Lower leg skin (tissue), 4 donors: Measurements from ENCODE around the gene SLC51B. TPM values are rescaled to one million over a fixed set of nuclear protein-coding genes. Genes with fewer than 3 reads are reported as not detected.
"Not testable (repeated sequence)": the region's sequence is repeated elsewhere in the genome, so short reads cannot be mapped to it uniquely, and the experiment has no call there.

Experiments
- DNase-seq, 2 donors: peaks; one replicate each; pipeline ENCODE4 v3.0.0-alpha.2; 2019; ENCODE audit warnings: low spot score in 2 of 2
- H3K4me3 ChIP-seq: fragments of 200-600 bp; sonication (generic); 2 replicates; pipeline ENCODE4 v1.5.1; 2017; ENCODE audit warnings: mild to moderate bottlenecking, low read depth; ENCODE audit not compliant: poor library complexity, severe bottlenecking
- POLR2A ChIP-seq, 2 donors: fragments of 450-650 bp; IDR thresholded peaks; one replicate each; pipeline ENCODE4 v1.6.1; 2016 to 2017; ENCODE audit warnings: antibody characterized with exemption in 2 of 2, mild to moderate bottlenecking in 1 of 2, moderate library complexity in 1 of 2
- WGBS, 2 donors: methylation state at CpG; one replicate each; pipeline ENCODE4 v1.1.5; 2018; 5-methylcytosine and 5-hydroxymethylcytosine counted together
- intact Hi-C: fragments of 100-400 bp; cut with DNase I; formaldehyde crosslinking; loops from one replicate; pipeline ENCODE4 v1.15.0; 2023; ENCODE audit warnings: low total_unique reads
- total RNA-seq, 4 donors: library from RNA; depleted of rRNA; stranded (reverse); fragments of >200 nt; gene quantifications; one replicate each; pipeline ENCODE4 v1.1.0, GENCODE V29; 2016
- TF ChIP-seq, protein P1 (sequence below), 3 donors: fragments of 450-650 bp; IDR thresholded peaks; one replicate each; pipeline ENCODE4 v1.5.1; 2016; ENCODE audit warnings: antibody characterized with exemption in 3 of 3, mild to moderate bottlenecking in 3 of 3, moderate library complexity in 2 of 3

The SLC51B gene
- total RNA-seq, 4 donors from 2014 or later = 0.65 TPM; not detected in 3

DNA sequence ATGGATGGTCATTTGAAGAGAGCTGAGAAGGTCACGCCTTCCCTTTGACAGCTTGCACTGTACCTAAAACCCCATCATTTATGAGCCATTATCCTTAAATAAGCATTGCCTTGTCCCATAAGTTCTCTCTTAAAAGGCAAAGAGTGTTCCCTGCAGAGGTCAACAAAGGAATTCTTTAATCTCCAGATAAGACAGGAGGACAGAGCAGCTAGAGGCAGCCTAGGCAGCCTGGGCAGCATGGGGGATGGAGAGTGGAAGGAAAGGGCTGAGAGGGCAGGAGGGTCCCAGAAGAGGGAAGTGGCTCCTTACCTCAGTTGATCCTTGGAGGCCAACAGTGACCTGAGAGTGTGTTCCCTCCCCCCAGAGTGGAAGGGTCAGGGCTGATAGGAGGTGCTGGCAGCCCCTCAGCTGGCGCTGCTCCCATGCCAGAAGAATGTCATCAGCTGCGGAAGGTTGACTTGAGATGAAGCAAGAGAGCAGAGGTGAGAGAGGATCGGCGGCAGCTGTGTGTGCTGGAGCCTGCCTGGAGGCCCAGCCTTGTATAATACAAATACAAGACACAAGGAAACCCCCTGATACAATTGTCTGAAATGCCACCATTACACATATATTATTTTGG lies 44.1 kb downstream of the SLC51B start:
- TF ChIP-seq, protein P1, sequence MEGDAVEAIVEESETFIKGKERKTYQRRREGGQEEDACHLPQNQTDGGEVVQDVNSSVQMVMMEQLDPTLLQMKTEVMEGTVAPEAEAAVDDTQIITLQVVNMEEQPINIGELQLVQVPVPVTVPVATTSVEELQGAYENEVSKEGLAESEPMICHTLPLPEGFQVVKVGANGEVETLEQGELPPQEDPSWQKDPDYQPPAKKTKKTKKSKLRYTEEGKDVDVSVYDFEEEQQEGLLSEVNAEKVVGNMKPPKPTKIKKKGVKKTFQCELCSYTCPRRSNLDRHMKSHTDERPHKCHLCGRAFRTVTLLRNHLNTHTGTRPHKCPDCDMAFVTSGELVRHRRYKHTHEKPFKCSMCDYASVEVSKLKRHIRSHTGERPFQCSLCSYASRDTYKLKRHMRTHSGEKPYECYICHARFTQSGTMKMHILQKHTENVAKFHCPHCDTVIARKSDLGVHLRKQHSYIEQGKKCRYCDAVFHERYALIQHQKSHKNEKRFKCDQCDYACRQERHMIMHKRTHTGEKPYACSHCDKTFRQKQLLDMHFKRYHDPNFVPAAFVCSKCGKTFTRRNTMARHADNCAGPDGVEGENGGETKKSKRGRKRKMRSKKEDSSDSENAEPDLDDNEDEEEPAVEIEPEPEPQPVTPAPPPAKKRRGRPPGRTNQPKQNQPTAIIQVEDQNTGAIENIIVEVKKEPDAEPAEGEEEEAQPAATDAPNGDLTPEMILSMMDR (IDR thresholded peaks at IDR 0.05) = no peak
- no peak for TF ChIP-seq POLR2A (IDR thresholded peaks at IDR 0.05)
- 78 to 85% methylated on average over 5 of the region's 5 CpGs for WGBS, 2 donors
- intact Hi-C loops = no loop called here
- DNase-seq = no peak
- no peak overlapping the region for H3K4me3 ChIP-seq

DNA sequence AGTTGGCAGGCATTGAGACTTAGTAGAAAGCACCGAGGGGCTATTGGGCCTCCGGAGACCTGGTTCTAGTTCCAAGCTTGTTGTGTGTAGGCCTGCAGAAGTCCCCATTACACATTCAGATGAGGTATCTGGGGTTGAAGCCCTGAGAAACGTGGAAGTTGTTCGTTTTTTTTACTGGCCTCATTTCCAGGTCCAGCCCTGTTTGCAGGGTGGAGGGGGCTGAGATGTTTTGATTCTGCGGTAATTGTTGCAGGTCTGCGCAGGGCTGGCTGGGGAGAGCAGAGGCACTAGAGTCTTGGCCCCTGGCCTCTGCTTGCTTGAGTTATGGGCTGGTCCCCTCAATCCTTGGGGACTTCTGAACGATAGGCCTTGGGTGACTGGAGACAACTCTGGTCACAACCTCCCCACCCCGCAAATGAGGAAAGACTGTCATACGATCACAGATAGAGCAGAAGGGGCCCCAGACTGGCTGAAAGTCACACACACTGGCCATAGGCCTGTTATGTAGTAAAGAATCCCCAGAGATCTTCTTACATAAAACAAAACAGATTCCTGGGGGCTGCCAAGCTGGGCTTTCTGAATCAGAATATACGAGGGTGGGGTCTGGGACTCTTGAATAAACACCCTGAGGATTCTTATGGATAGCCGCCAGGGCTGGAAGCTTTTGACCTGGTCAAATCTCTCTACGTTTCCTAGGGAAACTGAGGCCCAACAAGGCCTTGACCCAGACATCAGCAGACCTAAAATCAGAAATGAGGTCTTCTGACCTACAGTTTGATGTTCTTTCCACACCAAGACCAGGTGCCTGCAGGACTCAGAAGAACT lies 47.0 kb downstream of the SLC51B start:
- DNase-seq = peak in 1 of 2 donors; percentile 75
- TF ChIP-seq POLR2A (IDR thresholded peaks at IDR 0.05) = no peak
- TF ChIP-seq, protein P1 (IDR thresholded peaks at IDR 0.05) = no peak
- no peak overlapping the region for H3K4me3 ChIP-seq
- intact Hi-C loops = no loop called here
- WGBS, 2 donors = 68 to 71% methylated on average over 12 of the region's 12 CpGs

DNA sequence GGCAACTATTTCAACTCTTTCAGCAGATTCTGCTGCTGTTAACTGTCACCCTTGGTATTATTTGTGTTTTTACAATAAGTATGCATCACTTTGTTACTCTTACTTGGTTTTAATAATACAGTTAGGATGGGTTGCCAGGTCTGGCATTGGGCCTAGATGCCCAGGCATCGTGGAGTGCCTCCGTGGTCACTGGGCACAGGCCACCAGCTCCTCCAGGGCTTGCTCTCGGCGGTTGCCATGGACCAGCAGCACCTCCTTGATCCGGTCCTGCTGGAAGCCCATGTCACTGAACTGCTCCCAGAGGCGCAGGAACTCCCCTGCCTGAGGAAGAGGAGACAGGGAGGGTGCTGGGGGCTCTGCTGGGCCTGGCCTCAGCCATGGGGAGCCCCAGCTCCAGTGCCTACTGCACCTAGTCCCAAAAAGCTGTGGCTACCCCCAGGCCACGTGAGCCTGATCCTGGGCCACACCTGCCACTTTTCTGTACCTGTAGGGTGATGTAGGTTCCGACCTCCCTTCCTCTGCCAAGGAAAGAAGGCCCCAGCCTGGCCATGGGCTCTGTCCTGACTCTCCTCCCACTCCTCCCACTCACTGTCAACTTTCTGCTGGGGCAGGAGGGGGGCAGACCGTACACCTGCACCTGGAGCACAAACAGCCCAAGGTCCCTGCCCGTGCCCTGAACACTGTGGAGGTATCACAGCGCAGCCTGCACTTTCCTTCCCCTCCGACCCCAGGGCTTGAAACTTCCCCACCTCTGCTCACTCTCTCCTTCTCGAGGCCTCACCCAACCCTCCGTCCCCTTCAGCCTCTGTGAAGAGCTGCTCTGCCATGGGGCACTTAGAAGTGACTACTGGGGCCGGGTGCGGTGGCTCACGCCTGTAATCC lies 48.0 kb downstream of the SLC51B start:
- H3K4me3 ChIP-seq = no peak overlapping the region
- intact Hi-C loops = no loop called here
- DNase-seq = peak in 1 of 2 donors; percentile 54
- 88 to 90% methylated on average over 17 of the region's 17 CpGs for WGBS, 2 donors
- no peak for TF ChIP-seq POLR2A (IDR thresholded peaks at IDR 0.05)
- TF ChIP-seq, protein P1 (IDR thresholded peaks at IDR 0.05) = no peak

DNA sequence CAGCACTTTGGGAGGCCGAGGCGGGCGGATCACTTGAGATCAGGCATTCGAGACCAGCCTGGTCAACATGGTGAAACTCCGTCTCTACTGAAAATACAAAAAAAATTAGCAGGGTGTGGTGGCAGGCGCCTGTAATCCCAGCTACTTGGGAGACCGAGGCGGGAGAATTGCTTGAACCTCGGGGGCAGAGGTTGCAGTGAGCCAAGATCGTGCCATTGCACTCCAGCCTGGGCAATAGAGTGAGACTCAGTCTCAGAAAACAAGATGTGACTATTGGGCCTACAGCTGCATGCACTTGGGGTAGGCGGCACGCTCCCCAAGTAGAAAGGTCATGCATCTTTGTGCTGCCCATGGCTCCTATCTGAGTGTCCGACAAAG lies 48.6 kb downstream of the SLC51B start:
- intact Hi-C loops, H3K4me3 ChIP-seq, DNase-seq: not testable (repeated sequence)
- 93 to 96% methylated on average over 13 of the region's 13 CpGs for WGBS, 2 donors

DNA sequence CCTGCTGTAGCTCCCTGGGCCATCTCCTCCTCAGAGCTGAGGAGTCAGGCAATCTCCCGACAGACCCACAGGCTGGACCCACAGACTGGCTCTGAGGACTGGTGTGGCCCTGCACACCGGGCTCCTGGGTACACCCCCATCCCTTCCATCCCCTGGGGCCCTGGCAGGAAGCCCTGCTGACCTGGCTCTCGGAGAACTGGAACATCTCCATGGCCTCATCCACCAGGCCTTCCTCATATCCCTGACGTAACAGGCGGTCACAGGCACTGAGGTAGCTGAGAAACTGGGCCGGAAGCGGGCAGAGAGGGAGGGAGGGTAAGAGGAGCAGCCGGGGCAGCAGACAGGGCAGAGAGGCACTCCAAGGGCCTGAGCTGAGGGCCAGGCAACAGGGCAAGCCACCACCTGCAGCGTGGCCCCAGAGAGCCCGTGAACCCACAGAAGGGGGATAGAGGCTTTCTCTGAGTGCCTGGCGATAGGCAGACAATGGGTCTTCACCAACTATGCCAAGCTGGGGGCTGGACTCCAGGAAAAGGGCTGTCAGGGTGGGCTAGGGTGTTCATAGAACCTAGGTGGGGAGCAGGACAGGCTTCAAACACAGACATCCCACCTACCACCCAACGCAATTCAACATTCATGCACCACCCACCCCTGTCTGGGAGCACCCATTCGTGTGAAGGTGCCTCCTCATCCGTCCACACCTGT lies 49.3 kb downstream of the SLC51B start:
- 86 to 90% methylated on average over 14 of the region's 14 CpGs for WGBS, 2 donors
- intact Hi-C loops = no loop called here
- H3K4me3 ChIP-seq = no peak overlapping the region
- TF ChIP-seq, protein P1 (IDR thresholded peaks at IDR 0.05) = no peak
- no peak for TF ChIP-seq POLR2A (IDR thresholded peaks at IDR 0.05)
- DNase-seq = peak in 1 of 2 donors; percentile 83
